HG03354 (cell line): ENCODE measurements around the gene KDM2B.

ENCODE experiments used
- ATAC-seq: cut with Tn5 transposase; IDR thresholded peaks from one replicate; pipeline ENCODE4 v1.9.1; 2021; ENCODE audit warnings: mild to moderate bottlenecking; ENCODE audit not compliant: unreplicated experiment, poor library complexity, severe bottlenecking

KDM2B gene

GRCh38 chr12:121568971-121569751 is 11.7 kb downstream of the KDM2B start:
- no peak for ATAC-seq

- ATAC-seq: no peak
These were observed 12.3 kb downstream of the KDM2B start for GRCh38 chr12:121568518-121568917.

DNA sequence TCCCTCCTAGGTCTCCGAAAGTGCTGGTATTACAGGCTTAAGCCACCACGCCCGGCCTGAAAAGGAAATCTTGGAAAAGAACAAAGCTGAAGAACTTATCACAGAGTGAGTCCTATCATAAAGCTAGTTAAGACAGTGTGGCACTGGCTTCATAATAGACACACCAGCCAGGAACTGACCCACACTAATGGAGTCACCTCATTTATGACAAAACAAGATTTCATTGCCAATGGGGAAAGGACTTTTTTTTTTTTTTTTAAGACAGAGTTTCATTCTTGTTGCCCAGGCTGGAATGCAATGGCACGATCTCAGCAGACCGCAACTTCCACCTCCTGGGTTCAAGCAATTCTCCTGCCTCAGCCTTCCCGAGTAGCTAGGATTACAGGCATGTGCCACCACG is 15.7 kb downstream of the KDM2B start:
- ATAC-seq: no peak

- ATAC-seq: no peak
These were observed 18.3 kb downstream of the KDM2B start for GRCh38 chr12:121562488-121562887.

GRCh38 chr12:121561009-121561395 is 19.8 kb downstream of the KDM2B start:
- ATAC-seq: no peak

- no peak for ATAC-seq
These were observed 20.3 kb downstream of the KDM2B start for GRCh38 chr12:121560392-121561008.

DNA sequence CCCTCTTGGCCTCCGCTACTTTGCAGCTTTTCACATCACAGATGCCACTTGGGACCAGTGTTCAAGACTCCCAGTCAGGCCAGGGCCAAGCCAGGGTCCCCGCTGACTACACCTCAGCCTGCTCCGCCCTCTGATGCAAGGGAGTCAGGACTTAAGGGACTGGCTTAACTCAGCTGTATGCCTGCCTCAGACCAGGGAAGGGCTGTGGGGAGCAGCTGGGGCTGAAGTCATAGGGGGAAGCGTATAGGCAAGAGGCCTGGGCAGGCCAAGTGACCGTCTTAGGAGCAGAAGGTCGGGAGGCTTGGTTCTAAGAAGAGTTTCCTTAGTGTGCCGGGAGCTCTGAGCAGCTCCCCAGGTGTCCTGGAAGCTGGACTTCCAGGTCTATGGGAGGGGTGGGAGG is 21.9 kb downstream of the KDM2B start:
- ATAC-seq: no peak

- ATAC-seq: no peak
These were observed 29.7 kb downstream of the KDM2B start for GRCh38 chr12:121550974-121551634.

DNA sequence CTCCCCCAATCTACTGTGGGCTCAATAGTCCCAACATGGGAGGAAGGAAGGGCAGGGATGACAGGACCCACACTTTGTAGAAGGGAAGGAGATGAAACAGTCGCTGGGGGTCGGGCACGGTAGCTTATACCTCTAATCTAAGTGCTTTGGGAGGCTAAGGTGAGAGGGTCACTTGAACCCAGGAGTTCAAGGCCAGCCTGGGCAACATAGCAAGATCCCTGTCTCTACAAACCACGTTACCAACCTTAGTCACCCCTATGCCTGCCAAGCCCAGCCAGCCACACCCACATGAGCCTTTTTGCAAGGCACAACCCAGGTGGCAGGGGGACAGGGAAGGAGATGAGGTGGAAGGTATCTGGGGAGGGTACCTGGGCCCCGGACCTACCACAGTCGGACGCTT is 31.7 kb downstream of the KDM2B start:
- no peak for ATAC-seq

DNA sequence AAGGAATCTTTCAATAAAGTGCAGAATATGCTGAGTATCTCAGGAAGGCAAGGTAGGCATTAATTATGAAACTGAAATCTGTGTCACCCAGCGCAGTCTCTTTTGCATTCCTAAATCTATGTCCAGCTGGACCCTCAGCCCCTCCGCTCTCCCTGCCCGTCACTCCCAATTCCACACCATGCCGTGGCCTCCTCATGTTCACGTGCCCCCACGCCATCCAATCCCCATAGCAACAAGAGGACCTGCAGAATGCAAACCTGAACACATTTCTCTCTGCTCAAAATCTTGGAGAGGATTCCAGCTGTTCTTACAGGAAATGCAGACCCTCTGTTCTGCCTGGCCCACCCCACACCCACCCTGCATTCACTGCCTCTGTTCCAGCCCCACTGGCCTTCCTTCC is 35.3 kb downstream of the KDM2B start:
- no peak for ATAC-seq

GRCh38 chr12:121543786-121544185 is 37.0 kb downstream of the KDM2B start:
- ATAC-seq: no peak

DNA sequence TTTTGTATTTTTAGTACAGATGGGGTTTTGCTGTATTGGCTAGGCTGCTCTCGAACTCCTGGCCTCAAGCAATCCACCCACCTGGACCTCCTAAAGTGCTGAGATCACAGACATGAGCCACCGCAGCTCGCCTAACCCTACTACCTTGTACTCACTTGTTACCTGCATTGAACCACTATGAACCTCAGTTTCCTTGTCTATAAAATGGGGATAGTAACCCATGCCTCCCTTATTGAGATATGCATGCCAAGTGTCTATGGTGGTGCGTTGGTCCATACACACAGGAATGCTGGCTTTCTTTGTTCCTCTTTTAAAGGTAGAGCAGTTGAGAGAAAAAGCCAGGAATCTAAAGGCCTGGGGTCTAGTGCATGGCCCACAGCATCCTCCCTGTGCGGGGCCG is 40.9 kb downstream of the KDM2B start:
- ATAC-seq: no peak

DNA sequence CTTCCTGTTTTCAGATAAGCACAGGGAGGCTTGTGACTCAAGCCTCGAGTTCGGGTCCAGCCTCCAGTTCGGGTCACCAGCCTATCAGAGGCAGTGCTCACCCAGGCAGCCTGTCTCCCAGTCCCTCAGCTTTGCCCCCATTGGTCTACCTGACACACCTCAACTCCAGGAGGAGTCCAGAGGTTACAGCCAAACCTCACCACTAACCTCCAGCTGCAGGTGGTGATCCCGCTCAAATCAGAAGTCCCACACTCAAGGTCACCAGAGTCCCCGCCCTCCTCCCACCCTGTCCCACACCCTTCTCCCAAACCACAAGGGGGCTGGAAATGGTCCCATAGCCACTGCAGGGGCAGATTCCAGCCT is 42.1 kb downstream of the KDM2B start:
- ATAC-seq: no peak

DNA sequence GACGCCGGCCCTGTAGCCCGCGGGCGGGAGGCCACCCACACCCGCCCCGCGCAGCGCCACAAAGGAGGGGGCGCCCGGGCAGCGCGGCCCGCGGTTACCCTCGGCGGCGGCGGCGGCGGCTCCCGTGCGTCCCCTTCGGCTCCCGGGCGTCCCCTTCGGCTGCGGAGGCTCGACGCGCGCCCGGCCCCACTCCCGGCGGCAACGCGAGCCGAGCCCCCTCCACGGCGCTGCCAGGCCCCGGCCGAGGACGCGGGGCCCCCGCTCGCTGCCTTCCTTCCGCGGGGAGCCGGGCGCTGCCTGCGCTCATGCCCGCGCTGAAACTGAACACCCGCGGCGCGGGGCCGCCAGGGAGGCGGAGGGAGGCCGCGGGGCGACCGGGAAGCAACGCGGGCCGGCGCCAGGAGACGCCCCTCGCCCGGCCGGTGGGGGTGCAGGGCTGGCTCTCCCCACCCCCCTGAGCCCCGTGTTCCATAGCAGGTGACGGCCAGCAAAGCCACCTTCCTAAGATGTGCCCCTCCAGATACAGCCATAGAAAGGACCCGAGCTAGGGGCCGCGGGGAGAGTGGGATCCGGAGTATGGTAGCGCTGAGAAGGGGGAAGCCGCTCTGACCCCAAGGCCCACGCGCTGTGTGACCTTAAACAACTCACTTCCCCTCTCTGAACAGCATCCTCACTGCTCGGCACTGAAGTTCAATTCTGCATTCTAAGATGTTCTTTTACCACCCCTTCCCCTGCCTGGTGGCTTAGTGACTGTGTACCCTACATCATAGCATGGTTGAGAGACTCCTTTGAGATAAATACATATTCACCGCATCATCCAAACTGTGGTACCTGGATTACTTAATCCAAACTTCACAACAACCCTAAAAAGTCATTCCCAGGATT is 42.8 kb downstream of the KDM2B start:
- peak; percentile 16 for ATAC-seq

DNA sequence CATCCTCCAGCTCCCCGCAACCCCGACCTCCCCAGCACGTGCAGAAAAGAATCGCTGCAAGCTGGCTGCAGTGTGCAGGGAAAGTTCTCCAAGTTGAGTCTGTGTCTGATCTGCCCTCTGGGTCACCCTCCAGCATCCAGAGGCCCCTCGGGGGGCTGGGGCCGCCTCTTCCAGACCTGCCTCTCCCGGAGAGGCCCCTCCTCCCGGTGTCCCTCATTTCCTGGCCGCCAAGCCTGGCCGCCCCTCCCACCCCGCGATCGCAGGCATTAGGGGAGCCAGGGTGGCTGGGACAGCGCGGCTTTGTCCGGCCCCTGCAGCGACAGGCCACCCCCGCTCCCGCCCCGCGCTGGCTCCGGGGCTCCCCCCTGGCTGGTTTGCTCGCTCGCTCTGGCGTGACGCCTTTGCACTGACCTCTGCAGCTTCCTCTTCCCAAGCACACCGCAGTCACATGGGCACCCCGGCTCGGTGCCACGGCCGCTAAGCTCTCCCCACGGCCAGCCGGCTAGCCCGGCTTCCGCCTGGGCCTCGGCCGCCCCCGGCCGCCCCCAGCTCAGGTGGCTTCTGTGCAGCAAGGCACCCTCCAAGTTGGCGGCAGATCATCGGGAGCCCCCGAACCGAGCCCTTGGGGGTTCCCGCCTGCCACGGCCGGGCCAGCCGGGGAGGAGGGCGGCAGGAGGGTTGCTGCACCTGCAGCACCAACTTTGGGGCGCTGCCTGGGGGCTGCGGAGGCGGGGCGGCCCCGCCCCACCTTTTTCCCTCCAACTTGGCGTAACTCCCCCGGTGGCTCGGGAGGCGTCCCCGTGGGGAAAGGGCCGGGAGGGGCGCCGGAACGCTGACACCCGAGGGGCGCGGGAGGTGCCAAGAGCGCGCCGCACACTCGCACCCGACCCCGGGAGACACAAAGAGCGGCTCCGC is 43.7 kb downstream of the KDM2B start:
- peak; percentile 65 for ATAC-seq

DNA sequence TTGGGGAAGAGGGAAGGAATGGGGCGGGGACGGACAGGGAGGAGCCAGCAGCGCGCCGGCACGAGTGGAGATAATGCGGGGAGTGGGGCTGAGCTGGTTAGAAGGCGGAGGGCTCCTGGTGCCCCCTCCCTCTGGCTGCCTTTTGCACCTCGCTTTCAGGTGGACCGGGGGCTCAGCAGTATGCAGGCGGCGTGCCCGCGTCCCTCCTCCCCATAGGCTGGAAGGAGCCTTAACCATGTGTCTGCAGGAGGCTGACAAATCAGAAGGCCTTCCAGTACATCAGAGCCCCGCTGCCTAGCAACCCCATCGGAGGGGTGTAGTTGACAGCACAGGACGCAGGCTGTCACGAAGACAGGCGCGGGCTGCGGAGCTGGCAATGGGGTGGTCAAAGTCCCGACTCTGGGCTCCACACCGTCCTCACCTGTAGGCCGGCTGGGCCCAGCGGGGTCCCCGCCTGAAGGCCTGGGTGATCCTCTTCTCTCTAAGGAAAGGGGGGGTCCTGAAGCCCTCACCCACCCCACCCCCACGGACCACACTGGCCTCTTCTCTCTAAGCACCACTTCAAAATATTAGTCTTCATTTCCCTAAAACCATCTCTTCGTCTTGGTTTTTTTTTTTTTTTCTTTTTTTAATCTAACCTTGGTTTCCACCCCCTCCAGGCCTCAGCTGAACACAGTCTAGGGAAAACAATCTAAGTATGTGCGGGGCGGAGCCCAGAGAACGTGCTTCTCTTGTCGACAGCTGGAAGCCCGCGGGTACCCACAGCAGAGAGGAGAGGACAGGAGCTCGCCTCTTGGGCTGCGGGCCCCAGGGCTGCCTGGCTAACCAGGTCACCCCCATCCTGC is 44.5 kb downstream of the KDM2B start:
- peak; percentile 58 for ATAC-seq

DNA sequence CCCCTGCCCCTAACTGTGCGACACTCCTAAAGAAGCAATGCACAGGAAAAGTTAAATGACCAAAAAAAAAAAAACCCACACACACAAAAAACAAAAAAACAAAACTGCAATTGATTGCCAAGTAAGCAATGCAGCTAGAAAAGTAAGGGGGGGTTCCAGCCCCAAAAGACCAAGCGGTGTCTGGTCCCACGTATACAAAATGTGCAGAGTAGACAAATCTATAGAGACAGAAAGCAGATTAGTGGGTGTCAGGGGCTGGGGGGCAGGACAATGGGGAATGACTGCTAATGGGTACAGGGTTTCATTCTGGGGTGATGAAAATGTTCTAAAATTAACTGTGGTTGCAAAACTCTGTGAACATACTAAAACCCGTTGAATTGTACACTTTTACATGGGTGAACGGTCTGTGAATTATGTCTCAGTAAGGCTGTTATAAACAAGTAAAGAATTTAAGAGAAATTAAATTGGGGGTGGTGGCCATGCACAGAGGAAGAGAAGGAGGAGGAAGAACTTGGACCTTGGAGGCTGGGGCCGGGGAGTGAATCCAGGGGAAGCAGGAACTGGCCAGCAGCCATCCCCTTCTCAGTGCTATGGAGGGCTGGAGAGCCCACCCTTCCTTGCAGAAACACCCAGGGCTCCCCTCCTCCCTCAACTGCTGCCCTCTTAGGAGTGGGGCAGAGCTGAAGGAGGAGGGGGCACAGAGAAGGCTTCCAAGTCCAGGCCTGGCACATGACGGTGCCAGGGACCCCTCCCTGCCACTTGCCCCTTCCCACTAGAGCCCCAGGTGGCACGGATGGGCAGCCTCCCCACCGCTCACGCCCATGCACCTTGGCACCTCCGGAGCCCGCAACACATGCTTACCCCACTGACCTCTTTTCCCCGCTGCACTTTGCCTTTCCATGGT is 45.4 kb downstream of the KDM2B start:
- no peak for ATAC-seq
